ENCODE results near the gene UCN. TPM values are rescaled to one million over a fixed set of nuclear protein-coding genes. Genes with fewer than 3 reads are reported as not detected.

UCN gene
- polyA plus RNA-seq, 1 experiment = 0.40 TPM

GRCh38 chr2:27307545-27308358, 493 bp downstream of the UCN start:
- POLR2A ChIA-PET = no interaction called here
- Histone ChIP-seq H3K4me3 (ENCODE audit: low read depth, low read length) (no peak overlapping the region), H3K9me3 (ENCODE audit: control insufficient read depth, insufficient read depth, low read length) (peaks cover 5% of the 10 kb centered on the region; the same call in 1 of the 2 replicates), H3K27ac (ENCODE audit: low read depth, low read length) (no peak overlapping the region), H3K27me3 (ENCODE audit: control insufficient read depth, insufficient read depth, low read length) (peaks cover 38% of the 10 kb centered on the region)
- no peak for DNase-seq (ENCODE audit: low read depth, low spot score)
- CTCF ChIA-PET = interaction anchor here (1.1 kb wide), 1 partner anchor 28 kb away, joined by 6 read pairs; no protein-coding TSS in a partner anchor
- TF ChIP-seq, protein P1, sequence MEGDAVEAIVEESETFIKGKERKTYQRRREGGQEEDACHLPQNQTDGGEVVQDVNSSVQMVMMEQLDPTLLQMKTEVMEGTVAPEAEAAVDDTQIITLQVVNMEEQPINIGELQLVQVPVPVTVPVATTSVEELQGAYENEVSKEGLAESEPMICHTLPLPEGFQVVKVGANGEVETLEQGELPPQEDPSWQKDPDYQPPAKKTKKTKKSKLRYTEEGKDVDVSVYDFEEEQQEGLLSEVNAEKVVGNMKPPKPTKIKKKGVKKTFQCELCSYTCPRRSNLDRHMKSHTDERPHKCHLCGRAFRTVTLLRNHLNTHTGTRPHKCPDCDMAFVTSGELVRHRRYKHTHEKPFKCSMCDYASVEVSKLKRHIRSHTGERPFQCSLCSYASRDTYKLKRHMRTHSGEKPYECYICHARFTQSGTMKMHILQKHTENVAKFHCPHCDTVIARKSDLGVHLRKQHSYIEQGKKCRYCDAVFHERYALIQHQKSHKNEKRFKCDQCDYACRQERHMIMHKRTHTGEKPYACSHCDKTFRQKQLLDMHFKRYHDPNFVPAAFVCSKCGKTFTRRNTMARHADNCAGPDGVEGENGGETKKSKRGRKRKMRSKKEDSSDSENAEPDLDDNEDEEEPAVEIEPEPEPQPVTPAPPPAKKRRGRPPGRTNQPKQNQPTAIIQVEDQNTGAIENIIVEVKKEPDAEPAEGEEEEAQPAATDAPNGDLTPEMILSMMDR (IDR thresholded peaks at IDR 0.05; ENCODE audit: low read depth, low read length) = no peak

GRCh38 chr2:27307287-27307544, 1.0 kb downstream of the UCN start:
- TF ChIP-seq, protein P1 (IDR thresholded peaks at IDR 0.05; ENCODE audit: low read depth, low read length) = no peak
- no peak overlapping the region for H3K27ac ChIP-seq (ENCODE audit: low read depth, low read length)
- H3K27me3 ChIP-seq (ENCODE audit: control insufficient read depth, insufficient read depth, low read length) = peaks cover 38% of the 10 kb centered on the region
- H3K9me3 ChIP-seq (ENCODE audit: control insufficient read depth, insufficient read depth, low read length) = peaks cover 5% of the 10 kb centered on the region; the same call in 1 of the 2 replicates
- DNase-seq (ENCODE audit: low read depth, low spot score) = no peak
- no peak overlapping the region for H3K4me3 ChIP-seq (ENCODE audit: low read depth, low read length)
- CTCF ChIA-PET = no interaction called here
- POLR2A ChIA-PET = no interaction called here

DNA sequence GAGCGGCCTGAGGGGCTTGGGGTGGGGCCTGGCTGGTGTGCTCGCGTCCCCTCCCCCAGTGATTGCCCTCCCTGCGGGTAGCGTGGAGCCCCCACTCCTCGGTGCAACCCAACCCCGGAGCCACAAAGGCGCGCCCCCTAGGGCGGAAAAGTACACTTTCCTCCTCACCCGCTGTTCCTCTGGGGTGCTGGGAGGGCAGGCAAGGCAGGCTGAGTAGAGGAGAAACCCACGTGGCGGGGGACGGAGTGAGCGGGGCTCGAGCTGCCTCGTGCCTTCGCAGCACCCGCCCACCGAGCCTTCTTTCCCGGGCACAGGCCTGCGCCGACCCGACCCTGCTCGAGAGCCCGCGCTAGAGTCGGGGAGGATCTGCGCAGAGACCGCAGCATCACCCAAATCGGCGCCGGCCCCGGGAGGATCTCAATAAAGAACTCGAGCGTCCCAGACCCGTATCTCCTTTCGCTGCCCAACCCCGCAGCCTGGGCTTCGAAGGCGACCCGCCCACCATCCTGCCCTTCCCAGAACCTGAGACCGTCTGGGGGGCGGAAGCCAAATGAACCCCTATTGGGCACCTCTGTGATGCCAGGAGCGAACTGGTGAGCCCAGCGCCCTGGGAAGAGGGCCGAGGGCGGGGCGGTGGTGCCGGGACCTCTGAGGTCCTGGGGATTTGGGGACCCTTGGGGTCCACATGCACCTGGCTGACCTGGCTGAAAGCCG, 1.5 kb downstream of the UCN start:
- peaks cover 38% of the 10 kb centered on the region for H3K27me3 ChIP-seq (ENCODE audit: control insufficient read depth, insufficient read depth, low read length)
- H3K9me3 ChIP-seq (ENCODE audit: control insufficient read depth, insufficient read depth, low read length) = peaks cover 5% of the 10 kb centered on the region; the same call in 1 of the 2 replicates
- DNase-seq (ENCODE audit: low read depth, low spot score) = no peak
- TF ChIP-seq, protein P1 (IDR thresholded peaks at IDR 0.05; ENCODE audit: low read depth, low read length) = 0 out of 2 replicates have a peak, but pooled peaks have one; percentile 12
- ChIA-PET CTCF (no interaction called here), POLR2A (no interaction called here)
- H3K4me3 ChIP-seq (ENCODE audit: low read depth, low read length) = no peak overlapping the region
- no peak overlapping the region for H3K27ac ChIP-seq (ENCODE audit: low read depth, low read length)

DNA sequence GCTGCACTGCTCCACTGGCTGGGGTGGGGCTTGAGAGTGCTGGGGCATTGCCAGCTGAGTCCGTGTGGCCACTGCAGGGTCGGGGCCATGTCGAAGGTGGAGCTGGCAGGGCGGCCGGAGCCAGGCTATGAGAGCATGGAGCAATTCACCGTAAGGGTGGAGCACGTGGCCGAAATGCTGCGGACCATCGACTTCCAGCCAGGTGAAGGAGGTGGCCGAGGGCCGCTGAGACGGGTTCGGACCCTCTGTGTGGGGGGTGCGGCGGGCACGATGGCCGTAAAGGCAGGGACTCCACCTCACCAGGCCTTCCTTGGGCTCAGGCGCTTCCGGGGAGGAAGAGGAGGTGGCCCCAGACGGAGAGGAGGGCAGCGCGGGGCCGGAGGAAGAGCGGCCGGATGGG, 2.1 kb downstream of the UCN start:
- H3K27ac ChIP-seq (ENCODE audit: low read depth, low read length) = no peak overlapping the region
- no peak for DNase-seq (ENCODE audit: low read depth, low spot score)
- no peak overlapping the region for H3K4me3 ChIP-seq (ENCODE audit: low read depth, low read length)
- TF ChIP-seq, protein P1 (IDR thresholded peaks at IDR 0.05; ENCODE audit: low read depth, low read length) = no peak
- ChIA-PET CTCF (interaction anchor here (3.9 kb wide), 1 partner anchor 207 kb away, joined by 56 read pairs; no protein-coding TSS in a partner anchor), POLR2A (interaction anchor here (0.5 kb wide), 1 partner anchor 135 kb away, joined by 4 read pairs; no protein-coding TSS in a partner anchor)
- H3K27me3 ChIP-seq (ENCODE audit: control insufficient read depth, insufficient read depth, low read length) = peaks cover 38% of the 10 kb centered on the region
- H3K9me3 ChIP-seq (ENCODE audit: control insufficient read depth, insufficient read depth, low read length) = peaks cover 5% of the 10 kb centered on the region; the same call in 1 of the 2 replicates

GRCh38 chr2:27305516-27305915, 2.7 kb downstream of the UCN start:
- TF ChIP-seq, protein P1 (IDR thresholded peaks at IDR 0.05; ENCODE audit: low read depth, low read length) = no peak
- peaks cover 38% of the 10 kb centered on the region for H3K27me3 ChIP-seq (ENCODE audit: control insufficient read depth, insufficient read depth, low read length)
- H3K27ac ChIP-seq (ENCODE audit: low read depth, low read length) = no peak overlapping the region
- POLR2A ChIA-PET = interaction anchor here (0.5 kb wide), 1 partner anchor 135 kb away, joined by 4 read pairs; no protein-coding TSS in a partner anchor
- H3K9me3 ChIP-seq (ENCODE audit: control insufficient read depth, insufficient read depth, low read length) = peaks cover 5% of the 10 kb centered on the region; the same call in 1 of the 2 replicates
- CTCF ChIA-PET = interaction anchor here (3.1 to 3.9 kb wide), 2 partner anchors 40 to 206 kb away, joined by 24 to 56 read pairs; no protein-coding TSS in a partner anchor
- DNase-seq (ENCODE audit: low read depth, low spot score) = no peak
- H3K4me3 ChIP-seq (ENCODE audit: low read depth, low read length) = no peak overlapping the region

All from AG04450 (cell line).